ENCODE data around the gene TSPAN1. TPM values are rescaled to one million over a fixed set of nuclear protein-coding genes. Genes with fewer than 3 reads are reported as not detected.

TSPAN1 gene
- total RNA-seq, 4 donors from 2014 or later: 228 to 1,657 (median 1,038) TPM

DNA sequence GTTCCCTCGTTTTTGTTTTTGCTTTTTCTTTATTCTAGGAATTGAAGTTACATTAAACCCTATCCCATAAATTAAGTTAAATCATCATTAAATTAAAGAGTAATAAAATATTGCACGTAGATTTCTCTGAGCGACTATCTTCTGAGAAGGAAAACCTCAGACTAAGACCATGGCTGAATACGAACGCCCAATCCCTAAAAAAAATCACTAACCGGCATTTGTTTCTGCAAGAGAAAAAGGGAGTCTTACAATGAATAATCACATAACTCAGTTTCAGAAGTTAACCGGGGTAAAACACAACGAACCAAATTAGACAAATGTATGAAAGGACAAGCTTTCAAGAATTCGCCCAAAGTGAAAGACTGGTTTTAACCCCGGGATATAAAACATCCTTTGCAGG, 43.8 kb upstream of the TSPAN1 start:
- in situ Hi-C loops (cut with MboI; ENCODE audit: low pct_ligation_motif_present in 1 of 4, low pct_unique_long_range_greater_than_20kb in 1 of 4, low sequenced_read_pairs in 3 of 4) (no loop called here), intact Hi-C loops (cut with DNase I; ENCODE audit: low total_unique reads) (no loop called here)
- no peak for DNase-seq
- Histone ChIP-seq H3K4me1 (peaks cover 6 to 42% (median 21%) of the 10 kb centered on the region in 4 donors), H3K4me3 (peak overlapping the region; percentile 45 to 87 (median 68)), H3K9me3 (no peaks in the 10 kb centered on the region), H3K27me3 (peaks cover 27% of the 10 kb centered on the region), H3K36me3 (no peaks in the 10 kb centered on the region), H3K27ac (peak overlapping the region; percentile 88 to 95 (median 90))
- no peak for TF ChIP-seq POLR2A (IDR thresholded peaks at IDR 0.05)
- TF ChIP-seq EP300 (IDR thresholded peaks at IDR 0.05; ENCODE audit: low read depth): no peak
- TF ChIP-seq, protein P1, sequence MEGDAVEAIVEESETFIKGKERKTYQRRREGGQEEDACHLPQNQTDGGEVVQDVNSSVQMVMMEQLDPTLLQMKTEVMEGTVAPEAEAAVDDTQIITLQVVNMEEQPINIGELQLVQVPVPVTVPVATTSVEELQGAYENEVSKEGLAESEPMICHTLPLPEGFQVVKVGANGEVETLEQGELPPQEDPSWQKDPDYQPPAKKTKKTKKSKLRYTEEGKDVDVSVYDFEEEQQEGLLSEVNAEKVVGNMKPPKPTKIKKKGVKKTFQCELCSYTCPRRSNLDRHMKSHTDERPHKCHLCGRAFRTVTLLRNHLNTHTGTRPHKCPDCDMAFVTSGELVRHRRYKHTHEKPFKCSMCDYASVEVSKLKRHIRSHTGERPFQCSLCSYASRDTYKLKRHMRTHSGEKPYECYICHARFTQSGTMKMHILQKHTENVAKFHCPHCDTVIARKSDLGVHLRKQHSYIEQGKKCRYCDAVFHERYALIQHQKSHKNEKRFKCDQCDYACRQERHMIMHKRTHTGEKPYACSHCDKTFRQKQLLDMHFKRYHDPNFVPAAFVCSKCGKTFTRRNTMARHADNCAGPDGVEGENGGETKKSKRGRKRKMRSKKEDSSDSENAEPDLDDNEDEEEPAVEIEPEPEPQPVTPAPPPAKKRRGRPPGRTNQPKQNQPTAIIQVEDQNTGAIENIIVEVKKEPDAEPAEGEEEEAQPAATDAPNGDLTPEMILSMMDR (IDR thresholded peaks at IDR 0.05): no peak
- no peak for TF ChIP-seq POLR2AphosphoS5 (IDR thresholded peaks at IDR 0.05)
- 5 to 9% methylated on average over 10 of the region's 10 CpGs for WGBS, 2 donors (ENCODE audit: low coverage in 1 of 2)

DNA sequence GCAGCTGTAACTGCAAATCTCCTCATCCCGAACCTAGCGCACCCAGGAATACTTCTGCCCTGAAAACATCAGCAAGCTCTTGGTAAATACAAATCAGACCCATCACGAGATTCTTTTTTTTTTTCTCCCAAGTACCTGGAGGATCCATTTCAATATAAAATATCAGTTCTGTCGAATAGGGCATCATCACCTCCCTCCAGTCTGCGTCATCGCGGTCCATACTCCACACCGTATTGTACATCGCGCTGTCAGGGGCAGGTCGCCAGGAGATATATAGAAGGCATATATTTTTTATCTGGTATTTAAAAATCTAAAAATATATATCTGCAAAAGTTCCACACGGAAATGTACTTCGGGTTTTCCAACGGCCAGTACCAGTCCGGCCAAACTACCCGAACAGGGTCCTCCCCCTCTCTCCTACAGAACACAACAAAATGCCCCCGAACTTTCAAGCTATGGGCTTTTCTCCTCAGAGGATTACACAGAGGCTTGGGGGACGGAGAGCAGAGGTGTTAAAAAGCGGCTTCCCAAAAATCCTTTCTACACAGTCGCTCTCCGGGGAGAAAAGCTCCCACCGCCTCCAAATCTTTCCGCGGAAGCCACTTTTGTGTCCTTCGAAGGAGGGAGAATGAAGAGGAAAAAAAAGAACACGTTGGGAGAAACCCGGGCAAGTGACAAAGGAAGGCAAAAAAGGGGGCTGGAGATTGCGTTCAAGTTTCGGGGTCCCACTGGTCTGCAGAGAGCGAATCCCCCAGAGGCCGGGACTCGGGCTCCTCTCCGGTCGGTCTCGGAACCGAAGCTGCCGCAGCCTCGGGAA, 43.0 kb upstream of the TSPAN1 start:
- H3K27me3 ChIP-seq: peaks cover 27% of the 10 kb centered on the region
- DNase-seq: peak; percentile 46
- peaks cover 6 to 42% (median 21%) of the 10 kb centered on the region in 4 donors for H3K4me1 ChIP-seq
- peak overlapping the region; percentile 88 to 95 (median 90) for H3K27ac ChIP-seq
- 0 to 4% methylated on average over 15 to 38 of the region's 38 CpGs for WGBS, 2 donors (ENCODE audit: low coverage in 1 of 2)
- intact Hi-C loops (cut with DNase I; ENCODE audit: low total_unique reads) (no loop called here), in situ Hi-C loops (cut with MboI; ENCODE audit: low pct_ligation_motif_present in 1 of 4, low pct_unique_long_range_greater_than_20kb in 1 of 4, low sequenced_read_pairs in 3 of 4) (no loop called here)
- H3K36me3 ChIP-seq: no peaks in the 10 kb centered on the region
- peak in 1 of 3 donors; percentile 18 for TF ChIP-seq POLR2AphosphoS5 (IDR thresholded peaks at IDR 0.05)
- TF ChIP-seq, protein P1 (IDR thresholded peaks at IDR 0.05): no peak
- H3K4me3 ChIP-seq: peak overlapping the region; percentile 45 to 87 (median 68)
- no peaks in the 10 kb centered on the region for H3K9me3 ChIP-seq

DNA sequence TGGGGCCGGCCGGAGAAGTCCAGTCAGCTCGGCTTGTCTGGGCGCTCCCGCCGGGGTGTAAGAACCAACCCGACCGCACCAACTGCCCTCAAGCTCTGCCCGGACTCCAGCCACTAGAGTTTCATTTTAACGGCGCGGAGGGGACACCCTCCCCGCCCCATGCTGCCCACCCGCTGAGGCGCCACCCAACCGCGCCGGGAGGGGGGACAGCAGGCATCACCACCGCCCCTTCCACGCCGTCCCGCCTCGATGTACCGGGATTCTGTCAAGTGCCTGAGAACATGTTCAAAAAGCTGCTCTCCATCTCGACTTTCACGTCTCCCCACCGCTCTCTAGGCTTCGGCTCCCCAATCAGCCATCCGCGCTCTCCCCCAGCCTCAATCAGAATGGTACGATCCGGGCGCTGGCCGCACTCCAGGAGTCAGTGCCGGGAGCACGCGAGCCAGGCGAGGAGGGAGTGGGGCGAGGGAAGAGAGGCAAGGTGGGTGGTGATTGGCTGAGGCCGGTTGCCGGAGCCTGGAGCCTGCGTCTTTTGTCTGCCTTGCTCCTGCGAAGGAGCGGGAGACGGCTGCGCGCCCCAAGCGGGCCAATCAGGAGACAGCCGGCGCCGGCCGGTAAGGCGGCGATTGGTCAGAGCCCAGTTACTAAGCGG, 42.2 kb upstream of the TSPAN1 start, which contains the start of gene PIK3R3:
Gene PIK3R3 (minus strand): TSS at position 101 of the 652 bp plus-strand sequence. CDS start 677 bp downstream, outside the sequence.
- Histone ChIP-seq H3K36me3 (no peaks in the 10 kb centered on the region), H3K27me3 (peaks cover 27% of the 10 kb centered on the region), H3K27ac (peak within 1 kb of the TSS; percentile 88 to 95 (median 90)), H3K4me3 (peak within 1 kb of the TSS; percentile 45 to 87 (median 68)), H3K9me3 (no peaks in the 10 kb centered on the region), H3K4me1 (peaks cover 6 to 42% (median 21%) of the 10 kb centered on the region in 4 donors)
- WGBS, 2 donors (ENCODE audit: low coverage in 1 of 2): 0 to 2% methylated on average over 13 to 49 of the region's 55 CpGs
- peak; percentile 97 for DNase-seq
- intact Hi-C loops (cut with DNase I; ENCODE audit: low total_unique reads) (no loop called here), in situ Hi-C loops (cut with MboI; ENCODE audit: low pct_ligation_motif_present in 1 of 4, low pct_unique_long_range_greater_than_20kb in 1 of 4, low sequenced_read_pairs in 3 of 4) (no loop called here)
- TF ChIP-seq POLR2AphosphoS5 (IDR thresholded peaks at IDR 0.05) (peak; percentile 84 to 95 (median 91)), POLR2A (IDR thresholded peaks at IDR 0.05) (peak; percentile 93), EP300 (IDR thresholded peaks at IDR 0.05; ENCODE audit: low read depth) (no peak)
- TF ChIP-seq, protein P1 (IDR thresholded peaks at IDR 0.05): peak in 2 of 5 experiments; percentile 32 to 48

DNA sequence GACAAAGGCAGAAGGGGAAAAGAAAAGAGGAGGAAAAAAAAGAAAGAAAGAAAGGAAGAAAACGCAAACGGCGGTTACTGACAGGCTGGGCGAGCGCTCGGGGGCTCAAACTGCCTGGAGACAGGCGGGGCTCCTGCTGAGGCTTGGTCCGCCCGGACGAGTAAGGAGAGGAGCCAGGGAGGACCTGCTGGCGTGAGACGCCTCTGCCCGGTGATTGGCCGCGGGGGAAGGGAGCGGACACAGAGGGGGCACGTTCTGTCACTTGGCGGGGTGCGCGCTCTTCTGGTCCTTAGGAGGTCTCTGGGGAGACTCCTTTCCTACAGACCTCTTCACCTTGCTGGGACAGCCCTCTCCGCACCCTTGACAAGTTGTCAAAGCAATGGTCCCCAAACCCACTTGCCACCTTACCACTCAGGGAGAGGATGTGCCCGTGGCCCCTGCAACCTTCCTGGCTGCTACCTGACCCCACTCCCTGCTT, 41.7 kb upstream of the TSPAN1 start:
- in situ Hi-C loops (cut with MboI; ENCODE audit: low pct_ligation_motif_present in 1 of 4, low pct_unique_long_range_greater_than_20kb in 1 of 4, low sequenced_read_pairs in 3 of 4): no loop called here
- Histone ChIP-seq H3K27me3 (peaks cover 27% of the 10 kb centered on the region), H3K27ac (peak overlapping the region; percentile 88 to 95 (median 90)), H3K36me3 (no peaks in the 10 kb centered on the region), H3K9me3 (no peaks in the 10 kb centered on the region), H3K4me3 (peak overlapping the region; percentile 45 to 82 (median 54)), H3K4me1 (peaks cover 6 to 42% (median 21%) of the 10 kb centered on the region in 4 donors)
- 0 to 3% methylated on average over 5 to 22 of the region's 22 CpGs for WGBS, 2 donors (ENCODE audit: low coverage in 1 of 2)
- TF ChIP-seq EP300 (IDR thresholded peaks at IDR 0.05; ENCODE audit: low read depth) (no peak), POLR2AphosphoS5 (IDR thresholded peaks at IDR 0.05) (no peak), POLR2A (IDR thresholded peaks at IDR 0.05) (no peak)
- TF ChIP-seq, protein P1 (IDR thresholded peaks at IDR 0.05): no peak
- no peak for DNase-seq
- intact Hi-C loops (cut with DNase I; ENCODE audit: low total_unique reads): no loop called here
